ENCODE results near the gene SLC5A10.

DNA sequence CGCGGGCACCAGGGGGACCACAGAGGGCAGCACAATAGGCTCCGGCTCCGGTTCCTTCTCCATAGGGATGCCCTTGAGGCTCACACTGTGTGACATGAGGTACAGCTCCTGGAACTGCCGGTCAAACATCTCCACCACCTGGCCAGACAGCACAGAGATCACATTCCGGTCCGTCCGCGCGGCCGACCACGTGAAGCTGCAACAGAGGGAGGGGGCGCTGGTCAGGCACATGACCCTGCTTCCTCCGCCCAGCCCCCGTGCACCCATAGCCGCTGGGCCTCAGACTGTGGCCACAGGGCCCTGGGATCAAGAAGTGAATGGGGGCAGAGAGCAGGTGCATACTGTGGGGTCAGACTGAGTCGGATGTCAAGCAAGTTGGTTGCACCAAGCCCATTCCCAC is 26.7 kb downstream of the SLC5A10 start:
- TF ChIP-seq CTCF (IDR thresholded peaks at IDR 0.05) (no peak), POLR2A (IDR thresholded peaks at IDR 0.05) (no peak)
